ENCODE data around the gene OXER1.

DNA sequence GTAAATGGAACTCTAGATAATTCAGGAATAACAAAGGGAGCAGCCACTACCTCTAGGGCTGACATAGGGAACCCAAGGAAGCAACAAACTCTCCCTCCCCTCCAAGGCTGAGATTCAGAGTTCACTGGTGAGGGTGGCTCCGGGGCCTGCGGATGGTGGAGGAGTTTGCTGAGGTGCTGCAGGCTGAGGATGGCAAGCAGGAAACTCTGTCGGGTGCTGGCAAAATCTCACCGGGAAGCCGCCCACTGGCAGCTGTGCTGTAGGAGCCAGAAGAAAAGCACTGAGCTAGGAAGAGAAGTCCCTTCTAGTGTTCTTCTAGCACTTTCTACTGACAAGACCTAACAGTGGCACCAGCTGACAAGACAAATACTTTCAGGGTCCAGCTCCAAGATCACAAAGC, 41.0 kb upstream of the OXER1 start:
- TF ChIP-seq POLR2A (IDR thresholded peaks at IDR 0.05; ENCODE audit: low read length) = no peak
- no peak for TF ChIP-seq GATA1 (IDR thresholded peaks at IDR 0.05; ENCODE audit: low read depth, low read length)
